Fibroblast of skin of left biceps (primary cell): ENCODE data around the gene PYGB.
"Not testable (repeated sequence)": the region's sequence is repeated elsewhere in the genome, so short reads cannot be mapped to it uniquely, and the experiment has no call there.

Experiments
- DNase-seq, 2 experiments: peaks; one replicate each; pipeline ENCODE4 v3.0.0-alpha.2; 2013; ENCODE audit warnings: low read depth in 2 of 2

Gene PYGB

GRCh38 chr20:25296094-25297093, 48.5 kb downstream of the PYGB start:
- no peak for DNase-seq

- DNase-seq = no peak
These were observed 49.4 kb downstream of the PYGB start for GRCh38 chr20:25297141-25297905.

DNA sequence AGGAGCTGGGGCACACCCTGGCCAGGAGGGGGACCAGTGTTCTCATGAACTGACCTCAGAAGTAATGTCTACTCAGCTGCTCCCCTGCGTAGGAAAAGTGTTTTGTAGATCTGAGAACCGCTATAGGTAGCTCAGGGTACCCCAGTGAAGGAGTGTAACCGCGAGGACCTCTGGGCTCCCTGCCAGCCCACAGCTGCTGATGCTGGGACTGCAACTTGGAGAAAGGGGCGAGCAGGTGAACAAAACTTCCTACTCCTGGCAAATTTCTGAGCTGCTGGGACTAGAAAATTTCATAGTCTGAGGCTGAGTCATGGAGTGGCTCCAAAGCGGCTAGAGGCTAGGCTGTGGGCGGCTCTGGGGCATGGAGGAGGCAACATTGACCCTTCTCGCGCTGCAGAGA, 51.9 kb downstream of the PYGB start:
- no peak for DNase-seq

DNA sequence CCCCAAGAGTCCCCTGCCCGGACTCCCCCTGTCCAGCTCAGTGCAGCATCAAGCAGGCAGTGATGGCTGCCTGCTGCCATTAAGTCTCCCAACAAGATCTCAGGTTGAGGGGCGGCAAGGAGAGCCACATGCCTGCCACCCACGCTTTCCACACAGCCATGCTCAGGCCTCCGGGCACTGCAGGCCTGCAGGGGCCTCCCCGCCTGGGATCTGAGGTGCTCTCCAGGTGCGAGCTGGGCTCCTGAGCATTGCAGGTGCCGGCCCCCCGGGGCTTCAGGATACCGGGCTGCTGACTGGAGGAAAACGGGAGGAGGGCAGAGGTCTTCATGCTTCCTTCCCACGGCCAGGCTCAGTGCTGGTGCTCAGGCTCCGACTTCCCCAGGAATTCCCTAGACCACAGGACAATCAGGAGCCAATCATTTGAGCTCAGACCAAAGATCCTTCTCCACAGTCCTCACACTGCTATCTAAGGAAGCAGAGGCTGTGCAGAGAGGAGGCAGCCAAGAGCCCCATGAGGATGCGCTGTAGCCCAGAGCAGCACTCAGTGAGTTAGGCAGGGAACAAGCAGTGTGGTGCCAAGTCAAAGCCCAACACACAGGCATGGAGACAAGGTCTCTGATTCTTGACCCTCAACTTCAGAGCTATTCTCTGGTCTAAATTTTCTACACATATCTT, 52.7 kb downstream of the PYGB start:
- DNase-seq = no peak

DNA sequence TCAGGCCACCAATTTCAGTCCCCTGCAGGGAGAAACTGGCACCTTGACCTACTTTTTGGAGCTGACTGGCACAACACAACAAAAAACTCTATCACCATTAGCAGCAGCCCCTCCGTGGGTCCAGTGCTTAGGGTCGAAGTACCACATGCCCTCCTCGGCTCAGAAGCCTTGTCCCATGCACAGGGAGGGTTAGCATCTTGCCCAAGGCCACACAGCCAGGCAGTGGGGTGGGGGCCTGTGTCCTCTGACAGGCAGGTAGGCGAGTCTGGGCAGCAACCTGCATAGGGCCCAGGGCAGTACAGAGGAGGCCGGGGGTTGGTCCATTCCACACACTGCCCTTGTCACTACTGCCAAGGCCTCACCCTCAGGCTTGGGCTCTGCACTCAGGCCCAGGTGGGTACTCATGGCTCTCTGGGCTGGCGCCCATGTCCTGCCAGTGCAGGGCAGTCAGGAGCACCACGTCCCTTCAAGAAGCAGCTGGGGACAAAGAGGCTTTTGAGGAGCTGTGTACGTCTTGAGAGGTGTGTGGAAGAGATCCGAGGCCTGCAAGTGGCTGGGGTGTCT, 53.6 kb downstream of the PYGB start:
- DNase-seq = no peak

GRCh38 chr20:25302596-25302995, 54.7 kb downstream of the PYGB start:
- DNase-seq = no peak

DNA sequence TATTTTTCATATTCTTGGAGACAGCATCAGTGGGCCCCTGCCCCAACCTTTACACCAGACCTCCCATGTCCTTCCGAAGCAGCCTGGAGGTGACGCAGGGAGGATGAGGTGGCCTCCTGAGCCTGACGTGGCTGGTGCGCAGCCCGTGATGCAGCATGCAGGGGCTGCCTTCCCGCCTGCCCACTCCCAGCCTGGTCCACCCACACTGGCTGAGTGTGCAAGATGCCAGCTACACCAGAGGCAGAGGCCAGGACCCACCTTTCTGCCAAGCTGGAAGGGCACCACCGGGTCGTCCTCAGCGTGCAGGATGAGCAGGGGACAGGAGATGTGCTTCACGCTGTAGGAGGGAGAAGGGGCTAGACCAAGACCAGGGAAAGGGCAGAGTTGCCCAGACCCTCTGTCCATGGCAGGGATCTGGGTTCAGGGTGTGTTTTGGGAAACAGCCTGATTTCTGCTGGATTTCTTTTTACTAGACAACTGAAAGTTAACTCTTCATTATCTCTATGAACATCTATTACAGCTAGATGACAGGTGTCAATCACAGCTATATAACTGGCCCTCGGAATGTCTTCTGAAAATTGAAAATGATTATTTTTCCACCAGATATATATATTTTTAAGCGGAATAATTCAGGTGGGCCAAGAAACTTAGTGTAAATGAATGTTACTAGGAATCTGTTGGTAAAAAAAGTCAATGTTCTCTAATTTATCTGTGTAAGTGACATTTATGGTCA, 55.6 kb downstream of the PYGB start:
- no peak for DNase-seq

DNA sequence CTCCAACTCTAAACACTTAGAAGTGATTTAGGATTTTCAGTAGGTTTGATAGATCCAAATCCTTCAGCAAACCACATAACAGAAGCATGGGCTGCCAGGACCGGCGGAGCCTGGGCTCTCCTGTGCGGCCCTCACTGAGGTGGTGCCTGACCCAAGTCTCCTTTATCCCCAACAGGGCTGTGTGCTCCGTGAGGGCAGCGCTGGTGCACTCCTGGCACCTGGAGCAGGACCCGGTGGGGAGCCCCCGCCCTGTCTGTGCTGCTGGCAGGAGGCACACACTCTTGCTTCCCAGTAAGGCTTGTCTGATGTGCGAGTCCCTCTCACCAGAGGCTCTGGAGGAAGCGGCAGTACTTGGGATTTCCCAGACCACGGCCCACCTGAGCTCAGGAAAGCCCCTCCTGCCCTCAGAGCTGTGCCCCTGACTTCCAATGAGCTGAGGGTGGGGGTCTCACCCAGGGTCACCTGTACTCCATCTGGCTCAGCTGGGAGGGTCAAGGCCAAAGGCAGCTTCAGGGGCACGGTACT, 56.2 kb downstream of the PYGB start:
- DNase-seq = no peak

GRCh38 chr20:25306991-25307903, 59.4 kb downstream of the PYGB start:
- no peak for DNase-seq

DNA sequence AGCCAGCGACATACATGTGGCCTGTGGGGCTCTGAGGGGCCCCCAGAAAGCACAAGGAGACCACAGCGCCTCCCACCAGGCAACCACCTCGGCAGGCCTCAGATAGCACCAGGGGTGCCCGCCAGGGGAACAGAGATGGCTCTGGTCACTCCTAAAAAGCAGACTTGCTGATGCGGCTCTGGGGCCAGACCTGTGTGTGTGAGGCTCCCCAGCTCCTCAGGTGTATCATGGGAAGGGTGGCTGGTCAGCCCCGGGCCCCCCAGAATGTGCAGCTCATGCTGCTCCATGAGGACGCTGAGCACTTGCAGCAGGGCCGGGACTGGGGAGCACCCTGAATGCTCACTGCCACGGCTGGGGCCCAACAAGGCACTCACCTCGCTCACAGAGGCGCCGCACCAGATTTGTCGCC, 60.2 kb downstream of the PYGB start:
- DNase-seq = no peak

DNA sequence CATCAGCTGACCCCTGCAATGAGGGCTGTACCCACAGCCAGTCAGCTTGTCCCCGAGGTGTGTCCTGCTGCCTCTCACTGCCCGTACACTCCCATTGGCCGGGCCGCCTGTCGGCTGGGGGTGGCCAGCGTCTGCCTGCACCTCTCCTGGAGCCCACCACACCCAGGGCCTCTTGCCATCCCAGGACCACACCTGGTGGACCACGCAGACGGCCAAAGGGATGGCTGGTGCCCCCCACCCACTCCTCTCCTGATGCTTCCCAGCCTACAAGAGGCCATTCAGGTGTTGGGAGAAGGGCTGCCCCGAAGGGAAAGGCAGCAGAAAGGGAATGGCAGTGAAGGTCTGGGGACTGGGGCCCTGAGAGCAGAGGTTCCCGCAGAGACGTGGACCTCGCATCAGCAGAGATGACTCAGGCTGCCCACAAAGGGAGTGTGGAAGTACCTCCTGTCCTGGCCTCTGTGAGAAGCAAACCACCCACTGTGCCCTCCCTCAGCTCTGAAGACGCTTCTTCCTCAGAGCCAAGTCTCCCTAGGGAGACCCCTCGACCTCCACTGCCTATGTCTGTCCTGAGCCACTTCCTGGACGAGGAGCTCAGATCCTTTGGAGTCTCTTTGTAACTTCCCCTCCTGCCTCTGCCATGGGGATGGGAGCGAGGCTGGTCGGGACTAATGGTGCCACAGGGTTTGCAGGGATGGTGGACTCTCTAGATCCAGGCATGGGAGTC, 60.9 kb downstream of the PYGB start:
- DNase-seq = no peak

DNA sequence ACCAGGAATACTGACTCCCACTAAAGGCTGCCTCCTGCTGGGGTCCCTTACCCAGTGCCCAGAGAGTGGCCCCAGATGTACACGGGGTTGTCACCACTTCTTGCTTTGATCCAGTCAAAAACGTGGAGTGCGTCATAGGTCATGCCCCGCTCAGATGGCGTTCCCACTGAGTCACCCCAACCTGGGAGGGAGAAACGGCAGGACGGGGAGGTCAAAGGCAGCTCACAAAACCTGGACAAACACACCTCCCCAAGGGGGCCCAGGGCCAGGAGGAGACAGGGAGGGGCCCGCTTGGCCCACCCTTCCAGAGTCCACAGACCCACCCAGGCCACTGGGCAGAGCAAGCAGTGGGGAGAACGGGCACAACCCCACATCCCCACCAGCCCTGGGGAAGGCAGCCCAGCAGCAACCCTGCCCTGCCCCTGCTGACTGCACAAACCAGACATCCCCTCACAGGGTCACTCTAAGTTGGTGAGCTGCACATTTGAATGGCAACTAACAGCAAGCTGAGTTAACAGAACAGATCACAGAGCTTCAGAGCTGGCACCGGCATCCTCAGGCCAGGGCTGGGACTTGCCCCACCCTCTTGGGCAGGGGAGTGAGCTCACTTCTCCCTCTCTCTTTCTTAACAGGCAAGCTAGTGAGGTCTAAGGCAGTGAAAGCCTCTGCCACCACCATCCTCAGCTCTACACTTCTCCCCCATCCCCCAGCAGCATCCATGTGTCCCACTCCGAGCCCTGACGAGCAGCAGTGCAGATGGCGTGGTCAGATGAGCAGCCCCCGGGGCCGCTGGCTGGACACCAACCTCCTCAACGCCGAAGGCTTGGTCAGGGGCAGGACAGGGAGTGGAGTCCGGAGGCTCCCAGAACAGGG, 61.7 kb downstream of the PYGB start:
- no peak for DNase-seq

- DNase-seq = peak; percentile 28 to 35
These were observed 62.5 kb downstream of the PYGB start for GRCh38 chr20:25310268-25310920.

DNA sequence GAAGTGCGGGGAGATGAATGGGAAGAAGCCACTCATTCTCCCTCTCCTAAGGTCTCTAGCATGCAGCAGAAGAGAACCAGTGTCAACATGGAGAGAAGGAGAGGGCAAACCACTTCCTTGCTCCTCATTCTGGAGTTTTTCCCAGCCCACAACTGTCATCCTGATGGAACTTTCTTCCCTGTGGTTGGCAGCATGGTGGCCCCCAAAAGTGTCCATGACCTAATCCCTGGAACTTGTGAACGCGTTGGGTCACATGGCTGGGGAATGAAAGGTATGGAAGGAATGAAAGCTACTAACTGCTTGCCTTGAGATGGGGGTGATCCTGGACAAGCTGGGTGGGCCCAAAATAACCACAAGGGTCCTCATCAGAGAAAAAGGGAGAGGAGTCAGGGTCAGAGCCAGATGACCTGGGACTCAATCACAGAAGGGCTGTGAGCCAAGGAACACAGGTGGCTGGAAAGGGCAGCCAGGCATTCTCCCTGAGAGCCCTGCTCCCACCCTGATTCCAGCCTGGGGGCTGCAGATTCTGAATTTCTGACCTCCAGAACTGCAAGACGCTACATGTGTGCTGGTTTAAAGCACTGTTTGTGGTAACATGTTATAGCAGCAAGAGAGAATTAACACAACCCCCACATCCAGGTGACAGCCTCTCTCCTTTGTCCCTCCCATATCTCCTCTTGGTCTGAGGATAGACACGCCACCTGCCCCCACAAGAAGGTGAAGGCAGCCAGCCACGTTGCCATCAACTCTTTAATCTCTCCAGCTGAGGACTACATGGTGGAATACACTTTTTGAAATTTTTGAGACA, 63.2 kb downstream of the PYGB start:
- DNase-seq = peak; percentile 61 to 71

DNA sequence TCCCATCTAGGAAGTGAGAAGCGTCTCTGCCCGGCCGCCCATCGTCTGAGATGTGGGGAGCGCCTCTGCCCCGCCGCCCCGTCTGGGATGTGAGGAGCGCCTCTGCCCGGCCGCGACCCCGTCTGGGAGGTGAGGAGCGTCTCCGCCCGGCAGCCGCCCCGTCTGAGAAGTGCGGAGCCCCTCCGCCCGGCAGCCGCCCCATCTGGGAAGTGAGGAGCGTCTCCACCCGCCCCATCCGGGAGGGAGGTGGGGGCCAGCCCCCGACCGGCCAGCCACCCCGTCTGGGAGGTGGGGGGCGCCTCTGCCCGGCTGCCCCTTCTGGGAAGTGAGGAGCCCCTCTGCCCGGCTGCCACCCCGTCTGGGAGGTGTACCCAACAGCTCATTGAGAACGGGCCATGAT, 64.8 kb downstream of the PYGB start:
- DNase-seq = not testable (repeated sequence)

- DNase-seq = no peak
These were observed 65.7 kb downstream of the PYGB start for GRCh38 chr20:25313593-25313992.
